ENCODE data around the gene FRS3. TPM values are rescaled to one million over a fixed set of nuclear protein-coding genes. Genes with fewer than 3 reads are reported as not detected.

Gene FRS3
- total RNA-seq, 1 donor from 2014 or later = 5.7 TPM

DNA sequence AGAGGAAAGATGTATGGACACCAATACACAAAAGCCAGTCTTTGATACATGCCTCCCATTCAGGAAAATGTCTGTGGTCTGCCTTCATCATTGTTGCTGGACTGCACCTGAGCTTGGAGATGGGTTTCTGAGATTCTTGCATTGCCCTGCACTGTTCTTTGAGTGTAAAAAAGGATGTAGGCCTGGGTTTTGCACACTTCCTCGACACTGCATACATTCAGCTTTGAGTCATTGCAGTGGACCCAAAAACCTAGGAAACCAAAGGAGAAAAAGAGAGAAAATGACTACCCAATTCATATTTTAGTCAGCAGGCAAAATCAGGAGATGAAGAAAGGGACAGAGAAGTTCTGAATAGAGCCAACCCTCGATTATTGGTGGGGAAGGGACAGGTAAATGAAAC lies 16.8 kb upstream of the FRS3 start:
- no peak for DNase-seq (ENCODE audit: low spot score)
- intact Hi-C loops (cut with DNase I) = no loop called here

DNA sequence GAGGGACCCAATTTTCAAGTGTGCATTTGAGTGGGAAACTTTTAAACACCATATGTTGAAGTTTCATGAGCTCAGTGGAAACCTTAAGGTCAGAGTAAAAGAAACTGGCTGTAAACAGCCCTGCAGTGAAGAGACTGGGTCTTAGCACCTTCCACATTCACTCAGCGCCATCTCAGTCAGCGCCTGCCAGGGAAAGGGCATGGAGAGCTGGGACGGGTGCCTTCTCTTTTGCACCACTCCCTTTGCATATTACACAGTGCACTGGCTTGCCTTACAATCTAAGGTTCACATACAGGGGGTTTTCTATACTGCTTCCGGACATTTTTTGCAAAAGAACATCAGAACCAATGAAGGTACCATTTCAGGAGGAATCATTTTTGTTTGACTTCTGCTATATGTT lies 12.3 kb upstream of the FRS3 start:
- no peak for DNase-seq (ENCODE audit: low spot score)
- intact Hi-C loops (cut with DNase I) = no loop called here

DNA sequence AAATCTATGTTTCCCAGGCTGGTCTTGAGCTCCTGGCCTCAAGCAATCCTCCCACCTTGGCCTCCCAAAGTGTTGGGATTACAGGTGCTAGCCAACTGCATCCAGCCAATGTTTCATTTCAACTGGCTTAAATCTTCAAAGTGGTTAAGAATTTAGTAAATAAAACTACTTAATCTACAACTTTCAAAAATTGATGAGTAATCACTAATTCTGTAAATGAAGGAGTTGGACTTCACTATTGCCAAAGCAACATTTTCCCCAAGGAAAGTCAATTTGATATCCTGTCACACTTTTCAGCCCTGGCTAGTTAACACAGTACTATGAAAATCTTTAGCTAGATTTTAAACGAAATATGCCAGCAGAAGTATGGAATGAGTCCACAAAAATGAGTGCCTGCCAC lies 11.6 kb upstream of the FRS3 start:
- DNase-seq (ENCODE audit: low spot score) = no peak
- intact Hi-C loops (cut with DNase I) = no loop called here

DNA sequence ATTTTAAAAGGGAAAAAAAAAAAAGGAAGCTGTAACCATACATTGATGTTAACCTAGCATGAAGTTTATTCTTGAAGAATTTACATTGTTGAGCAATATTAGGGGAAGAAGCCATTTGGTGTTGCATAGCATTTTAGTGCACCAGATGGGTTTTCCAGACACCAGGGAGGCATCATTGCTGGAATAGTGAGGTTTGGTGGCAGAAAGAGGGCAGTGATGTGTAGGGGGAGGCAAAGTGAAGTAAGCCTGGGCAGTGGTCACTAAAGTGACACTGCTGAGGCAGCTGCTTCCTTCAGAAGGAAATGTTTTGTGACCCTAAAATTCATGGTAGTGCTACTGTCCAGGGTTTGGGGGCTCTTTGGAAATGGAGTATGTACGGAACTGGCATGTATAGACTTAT lies 10.3 kb upstream of the FRS3 start:
- intact Hi-C loops (cut with DNase I) = no loop called here

DNA sequence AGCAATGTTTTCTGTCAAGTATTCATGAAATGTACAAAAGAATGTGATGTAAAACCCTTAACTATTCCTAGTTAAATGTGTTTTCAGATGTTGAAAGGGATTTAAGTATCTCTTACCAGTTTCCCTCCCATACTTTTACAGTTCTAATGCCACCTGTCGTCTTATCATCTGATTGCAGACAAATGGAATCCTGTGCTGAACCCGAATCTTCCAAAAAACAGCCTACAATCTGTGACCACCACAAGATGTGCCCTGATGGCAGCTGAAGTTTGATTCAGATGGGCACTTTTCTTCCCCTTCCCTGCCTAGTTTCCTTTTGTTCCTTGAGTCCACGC lies 9.7 kb upstream of the FRS3 start:
- no peak for DNase-seq (ENCODE audit: low spot score)
- intact Hi-C loops (cut with DNase I) = loop anchor here (5.0 kb wide), 2 partner anchors 108 to 148 kb away; partner anchors contain the start of gene USP49

More for the DNA sequence above, 10.3 kb upstream of the FRS3 start:
- DNase-seq (ENCODE audit: low spot score) = no peak

DNA sequence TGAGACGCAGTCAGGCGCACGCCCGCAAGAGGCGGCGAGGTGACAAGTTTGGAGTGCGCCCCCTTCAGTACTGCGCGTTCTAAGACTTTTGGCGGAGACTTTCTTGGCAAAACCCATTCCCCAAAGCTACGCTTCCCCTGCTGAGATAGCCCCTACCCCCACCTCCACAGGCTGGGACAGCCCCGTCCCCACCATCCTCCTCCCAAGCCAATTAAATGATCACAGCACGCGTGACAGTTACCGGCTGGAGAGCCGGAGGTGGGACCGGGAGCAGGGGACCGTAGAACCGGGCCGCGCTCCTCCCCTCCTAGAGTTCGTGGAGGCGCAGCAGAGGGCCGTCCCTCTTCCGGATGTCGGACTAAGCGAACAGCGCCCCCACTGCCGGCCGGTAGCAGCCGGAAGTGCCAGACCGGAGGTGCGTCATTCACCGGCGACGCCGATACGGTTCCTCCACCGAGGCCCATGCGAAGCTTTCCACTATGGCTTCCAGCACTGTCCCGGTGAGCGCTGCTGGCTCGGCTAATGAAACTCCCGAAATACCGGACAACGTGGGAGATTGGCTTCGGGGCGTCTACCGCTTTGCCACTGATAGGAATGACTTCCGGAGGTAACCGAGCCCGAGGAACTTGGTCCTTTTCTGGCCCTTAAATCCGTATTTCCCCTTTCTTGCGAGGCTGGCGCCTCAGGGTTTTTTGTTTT lies 7.7 kb upstream of the FRS3 start, which contains the start of gene TOMM6:
TOMM6 (plus strand) TSS at position 476 of the 699 bp plus-strand sequence; CDS start at position 480, 4 bp downstream.
- DNase-seq (ENCODE audit: low spot score) = peak; percentile 98
- intact Hi-C loops (cut with DNase I) = loop anchor here (1.0 to 5.0 kb wide), 5 partner anchors 110 to 430 kb away; partner anchors contain the start of genes BYSL, MED20, MRPS10 and TAF8

DNA sequence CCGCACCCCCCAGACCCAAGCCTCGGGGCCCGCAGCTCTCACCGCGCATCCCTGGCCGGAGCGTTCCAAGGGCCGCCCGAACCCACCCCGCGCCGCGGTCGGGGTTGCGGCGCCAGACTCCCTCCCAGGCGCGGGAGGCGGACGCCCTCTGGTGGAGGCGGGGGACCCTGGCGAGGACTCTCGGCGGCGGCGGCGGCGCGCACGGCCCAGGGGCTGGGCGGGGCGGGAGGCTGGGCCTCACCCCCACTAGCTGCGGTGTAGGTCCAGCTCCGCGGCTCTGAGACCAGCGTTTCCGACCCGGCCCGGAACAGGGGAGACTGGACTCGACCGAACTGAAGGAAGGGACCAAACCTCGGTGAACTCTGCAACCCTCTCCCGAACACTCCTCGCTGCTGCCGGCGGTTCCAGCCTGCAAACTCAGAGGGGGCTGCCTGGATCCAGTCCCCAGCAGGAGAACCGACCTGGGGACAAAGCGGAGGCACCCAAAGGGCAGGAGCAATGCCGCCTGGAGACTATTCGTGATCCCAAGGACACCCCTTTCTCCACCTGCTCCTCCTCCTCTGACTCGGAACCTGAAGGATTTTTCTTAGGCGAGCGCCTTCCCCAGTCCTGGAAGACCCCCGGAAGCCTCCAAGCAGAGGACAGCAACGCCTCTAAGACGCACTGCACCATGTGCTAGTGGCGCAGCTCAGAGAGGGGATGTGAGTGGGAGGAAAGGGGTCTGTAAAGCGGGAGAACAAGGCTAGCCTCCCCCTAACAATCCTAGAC lies 6.9 kb upstream of the FRS3 start:
- DNase-seq (ENCODE audit: low spot score) = peak; percentile 95
- intact Hi-C loops (cut with DNase I) = loop anchor here (1.0 to 5.0 kb wide), 5 partner anchors 111 to 431 kb away; partner anchors contain the start of genes BYSL, MED20, MRPS10 and TAF8

DNA sequence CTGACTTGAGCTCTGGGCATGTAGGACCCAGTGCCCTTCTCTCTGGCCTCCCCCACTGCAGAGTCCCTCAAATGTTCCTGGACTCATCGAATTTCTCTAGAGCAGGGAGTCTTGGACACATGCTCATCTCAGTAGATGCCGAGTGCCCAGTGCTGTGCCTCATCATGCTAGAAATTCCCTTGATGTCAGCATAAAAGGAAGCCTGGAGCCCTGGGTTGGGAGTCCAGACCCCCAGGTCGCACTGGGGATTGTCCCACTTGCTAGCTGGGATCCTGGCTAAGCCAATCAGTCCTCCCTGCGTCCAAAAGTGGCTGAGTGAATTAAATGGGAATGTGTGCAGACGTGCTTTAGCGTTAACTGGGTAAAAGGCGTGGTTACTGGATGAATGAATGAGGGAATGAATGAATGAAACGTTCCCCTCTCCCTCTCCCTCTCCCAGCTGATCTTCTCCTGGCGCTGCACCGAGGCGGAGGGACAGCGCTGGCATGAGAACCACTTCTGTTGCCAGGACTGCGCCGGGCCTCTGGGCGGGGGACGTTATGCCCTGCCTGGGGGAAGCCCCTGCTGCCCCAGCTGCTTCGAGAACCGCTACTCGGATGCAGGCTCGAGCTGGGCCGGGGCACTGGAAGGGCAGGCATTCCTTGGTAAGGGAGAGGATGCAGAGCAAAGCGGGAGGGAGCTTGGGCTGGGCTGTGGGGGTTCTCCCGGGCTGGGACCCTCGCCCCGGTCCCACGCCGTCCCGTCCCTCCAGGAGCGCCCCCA lies 6.2 kb upstream of the FRS3 start:
- intact Hi-C loops (cut with DNase I) = loop anchor here (5.0 kb wide), 2 partner anchors 111 to 151 kb away; partner anchors contain the start of gene USP49
- no peak for DNase-seq (ENCODE audit: low spot score)

DNA sequence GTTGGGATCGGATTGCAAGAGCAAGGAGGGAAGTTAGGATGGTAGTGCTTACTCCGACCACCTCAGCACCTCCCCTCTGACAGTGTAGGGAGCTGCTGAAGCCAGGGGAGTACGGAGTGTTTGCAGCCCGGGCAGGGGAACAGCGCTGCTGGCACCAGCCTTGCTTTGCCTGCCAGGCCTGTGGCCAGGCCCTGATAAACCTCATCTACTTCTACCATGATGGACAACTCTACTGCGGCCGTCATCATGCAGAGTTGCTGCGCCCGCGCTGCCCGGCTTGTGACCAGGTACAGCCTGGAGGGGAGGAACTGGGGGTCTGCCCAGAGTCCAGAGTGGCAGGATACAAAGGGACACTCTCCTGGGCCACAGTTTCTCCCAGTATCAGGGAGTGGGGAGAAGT lies 5.6 kb upstream of the FRS3 start:
- intact Hi-C loops (cut with DNase I) = loop anchor here (5.0 kb wide), 2 partner anchors 112 to 152 kb away; partner anchors contain the start of gene USP49
- peak; percentile 76 for DNase-seq (ENCODE audit: low spot score)

DNA sequence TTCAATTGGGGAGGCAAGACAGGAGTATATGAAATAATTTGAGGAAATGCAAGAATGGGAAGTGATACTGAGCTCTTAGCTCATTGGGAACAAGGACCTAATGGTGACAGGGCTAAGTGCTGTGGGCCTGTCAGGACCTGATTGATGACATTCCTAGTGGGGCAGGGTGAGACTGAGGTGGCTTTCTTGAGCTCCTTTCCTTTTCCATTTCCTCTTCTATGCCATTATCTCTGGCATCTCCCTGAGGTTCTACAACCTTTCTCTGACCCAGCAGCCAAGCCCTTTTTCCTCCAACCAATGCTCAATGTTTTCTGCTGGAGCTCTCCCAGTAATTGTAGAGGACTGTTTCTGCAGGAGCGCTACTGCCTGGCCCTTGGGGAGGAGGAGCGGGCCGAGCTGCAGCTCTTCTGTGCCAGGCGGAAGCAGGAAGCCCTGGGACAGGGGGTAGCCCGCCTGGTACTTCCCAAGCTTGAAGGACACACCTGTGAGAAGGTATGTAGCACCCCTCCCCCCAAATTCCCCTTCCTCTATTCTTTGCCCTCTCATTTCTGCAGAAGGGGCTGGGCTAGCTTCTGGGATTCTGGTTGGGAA lies 5.0 kb upstream of the FRS3 start:
- DNase-seq (ENCODE audit: low spot score) = peak; percentile 47
- intact Hi-C loops (cut with DNase I) = loop anchor here (5.0 kb wide), 2 partner anchors 113 to 153 kb away; partner anchors contain the start of gene USP49

DNA sequence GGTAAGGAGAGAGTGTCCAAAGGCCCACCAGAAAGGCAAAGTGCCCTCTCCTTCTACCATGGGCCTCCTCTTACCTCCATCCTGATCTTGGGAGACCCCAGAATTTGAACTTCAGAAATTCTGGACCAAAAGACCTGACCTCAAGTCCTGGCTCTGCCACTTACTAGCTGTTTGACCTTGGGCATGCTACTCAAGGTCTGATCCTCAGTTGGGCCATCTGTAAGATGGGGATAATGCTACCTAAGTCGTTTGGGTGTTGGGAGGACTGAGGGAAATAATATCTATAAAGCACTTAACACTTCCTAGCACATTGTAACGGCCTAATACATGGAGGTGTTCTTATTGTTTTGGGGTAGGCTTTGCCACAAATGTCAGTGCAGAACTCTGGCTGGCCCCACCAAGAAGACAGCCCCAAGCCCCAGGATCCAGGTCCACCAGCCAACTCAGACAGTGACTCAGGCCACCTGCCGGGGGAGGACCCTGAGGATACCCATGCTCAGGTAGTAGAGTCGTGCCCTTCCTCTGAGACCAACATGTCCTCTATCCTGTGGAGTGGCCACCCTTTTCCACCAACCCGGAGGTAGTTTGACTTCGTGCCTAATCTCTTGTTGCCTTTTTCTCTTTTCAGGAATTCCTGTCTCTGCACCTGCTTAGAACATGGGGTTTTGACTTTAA lies 3.5 kb upstream of the FRS3 start:
- intact Hi-C loops (cut with DNase I) = no loop called here
- peak; percentile 56 for DNase-seq (ENCODE audit: low spot score)

DNA sequence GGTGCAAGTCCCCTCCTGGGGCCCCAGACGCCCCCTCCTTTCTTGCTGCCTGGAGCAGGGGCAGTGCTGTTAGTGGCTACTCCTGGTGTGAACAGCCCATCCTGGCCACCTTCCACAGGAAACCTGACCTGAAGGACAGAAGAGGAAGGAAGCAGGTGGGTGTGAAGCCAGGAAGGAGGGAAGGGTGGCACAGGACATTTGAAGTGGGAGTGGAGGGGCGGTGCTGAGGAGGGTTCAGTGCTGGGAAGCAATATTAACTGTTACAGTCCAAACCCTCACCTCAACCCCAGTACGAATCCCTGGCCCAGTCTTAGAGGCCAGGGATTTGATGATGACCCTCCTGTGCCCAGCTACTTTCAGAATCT lies 1.6 kb upstream of the FRS3 start:
- peak; percentile 75 for DNase-seq (ENCODE audit: low spot score)

DNA sequence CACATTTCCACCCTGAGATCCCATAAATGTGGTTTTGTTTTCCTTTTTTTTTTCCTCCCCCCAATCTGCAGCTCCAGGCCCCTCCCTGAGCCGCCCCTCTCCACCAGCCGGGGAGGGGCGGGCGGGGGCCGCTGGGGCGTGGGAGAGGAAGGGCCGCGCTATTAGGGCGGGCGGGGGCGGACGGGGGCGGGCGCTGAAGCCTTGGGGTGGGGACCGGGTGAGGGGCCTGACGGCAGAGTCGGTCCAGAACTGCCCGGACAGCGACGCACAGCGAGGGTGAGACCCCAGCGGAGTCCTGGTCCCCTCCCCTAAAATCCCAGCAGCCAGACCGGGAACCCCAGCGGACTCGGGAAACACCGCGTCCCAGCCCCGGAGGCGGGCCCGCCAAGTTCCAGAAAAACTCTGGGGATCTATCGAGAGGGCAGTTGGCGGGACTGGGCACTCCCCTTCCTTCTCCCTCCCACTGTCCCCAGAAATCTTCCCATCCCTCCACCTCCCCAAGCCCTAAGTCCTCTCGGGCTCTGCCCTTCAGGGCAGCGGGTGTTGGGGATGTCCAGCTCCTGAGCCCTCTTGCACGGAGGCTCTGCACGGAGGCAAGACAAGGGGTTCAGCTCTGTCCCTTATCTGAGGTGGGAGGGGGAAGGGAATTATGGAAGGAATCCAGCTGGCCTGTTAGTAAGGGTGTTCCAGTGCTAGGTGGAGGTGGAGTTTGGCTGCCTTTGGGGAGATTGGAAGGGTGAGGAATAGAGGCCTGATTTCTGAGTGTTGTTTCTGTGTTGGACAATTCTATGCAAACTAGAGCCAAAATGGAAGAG lies 1.1 kb upstream of the FRS3 start, which contains the start of gene PRICKLE4:
PRICKLE4 (plus strand) TSS at position 232 of the 815 bp plus-strand sequence. CDS start 2,692 bp downstream, outside the sequence.
- peak; percentile 85 for DNase-seq (ENCODE audit: low spot score)
- intact Hi-C loops (cut with DNase I) = loop anchor here (2.0 kb wide), 1 partner anchor 264 kb away; no protein-coding TSS in a partner anchor

More for the DNA sequence above, 1.6 kb upstream of the FRS3 start:
- intact Hi-C loops (cut with DNase I) = loop anchor here (2.0 kb wide), 1 partner anchor 263 kb away; no protein-coding TSS in a partner anchor

DNA sequence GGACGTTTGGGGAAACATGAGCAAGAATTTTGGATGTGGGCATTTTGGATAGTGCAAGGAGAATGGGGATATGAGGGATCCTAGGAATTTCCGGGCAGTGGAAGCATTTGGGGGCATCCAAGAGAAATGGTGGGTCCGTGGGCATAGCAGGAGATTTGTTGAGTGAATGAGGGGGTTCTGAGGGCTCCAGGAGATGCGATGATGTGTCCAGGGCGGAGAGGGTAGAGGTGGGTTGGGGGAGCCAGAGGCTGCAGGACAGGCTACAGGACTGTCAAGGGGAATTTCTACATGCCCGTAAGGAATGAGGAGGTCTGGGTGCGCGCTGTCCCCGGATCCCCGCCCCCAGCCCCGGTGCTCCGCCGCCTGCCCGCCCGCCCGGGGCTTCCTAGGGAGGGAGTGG lies 364 bp downstream of the FRS3 start:
- DNase-seq (ENCODE audit: low spot score) = no peak
- intact Hi-C loops (cut with DNase I) = loop anchor here (5.0 kb wide), 4 partner anchors 42 to 412 kb away; partner anchors contain the start of gene TFEB

DNA sequence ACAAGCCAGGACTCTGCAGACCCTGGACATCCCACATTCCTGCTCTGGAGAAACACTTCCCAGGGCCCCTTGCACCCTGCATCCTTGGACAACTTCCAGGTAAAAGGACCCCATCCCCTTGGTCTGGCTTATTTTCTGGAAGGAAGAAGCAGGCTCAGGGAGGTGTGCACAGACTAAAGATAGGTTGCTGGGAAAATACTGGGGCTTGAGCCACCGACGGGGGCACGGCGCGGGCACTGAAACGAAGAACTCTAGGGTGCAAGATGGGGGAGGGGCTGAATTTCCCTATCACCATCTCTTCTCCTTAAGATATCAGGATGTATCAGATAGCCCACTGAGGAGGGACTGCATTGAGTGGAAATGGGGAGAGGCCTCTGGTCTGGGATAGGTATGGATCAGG lies 805 bp downstream of the FRS3 start:
- intact Hi-C loops (cut with DNase I) = loop anchor here (5.0 kb wide), 4 partner anchors 42 to 412 kb away; partner anchors contain the start of gene TFEB
- DNase-seq (ENCODE audit: low spot score) = peak; percentile 65

DNA sequence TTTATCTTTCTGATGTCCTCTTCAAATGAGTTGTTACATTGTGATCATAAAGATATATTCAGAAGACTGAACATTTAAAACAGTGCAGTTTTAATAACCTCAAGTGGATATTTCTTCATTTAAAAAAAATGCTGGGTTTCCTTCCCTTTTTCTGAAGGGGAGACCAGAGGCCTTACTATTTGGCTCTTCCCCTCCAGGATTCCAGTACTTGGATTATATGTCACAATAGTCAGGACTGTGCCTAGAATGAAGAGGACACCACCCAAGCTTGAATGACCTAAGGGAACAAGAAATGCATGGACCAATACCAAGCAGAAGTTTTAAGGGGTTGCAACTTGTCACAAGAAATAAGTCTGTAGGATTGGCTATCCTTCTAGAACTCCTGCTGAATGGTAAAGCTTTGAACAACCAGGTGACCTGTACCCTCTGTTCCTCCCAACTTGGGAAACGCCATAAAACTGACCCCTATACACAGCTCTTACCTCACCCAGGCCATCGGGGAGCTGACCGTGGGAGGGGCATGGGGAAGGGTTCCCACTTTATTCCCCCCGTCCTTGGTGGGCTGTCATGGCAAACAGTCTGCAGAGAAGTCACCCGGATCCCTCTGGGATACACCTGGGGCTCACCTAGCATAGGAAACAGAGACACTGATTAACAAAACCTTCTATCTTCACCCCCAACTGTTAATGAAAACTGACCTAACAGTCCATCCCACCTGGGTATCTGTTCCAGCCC lies 2.0 kb downstream of the FRS3 start:
- intact Hi-C loops (cut with DNase I) = loop anchor here (5.0 kb wide), 4 partner anchors 40 to 410 kb away; partner anchors contain the start of gene TFEB
- DNase-seq (ENCODE audit: low spot score) = peak; percentile 58
